NCI-H128 (cell line): ENCODE results near the gene EFL1.
"Not testable (repeated sequence)": the region's sequence is repeated elsewhere in the genome, so short reads cannot be mapped to it uniquely, and the experiment has no call there.

Experiments used
- DNase-seq: peaks from one replicate; lab custom pipeline; 2025; ENCODE audit not compliant: unreplicated experiment; lab: John Stamatoyannopoulos, UW

The EFL1 gene

DNA sequence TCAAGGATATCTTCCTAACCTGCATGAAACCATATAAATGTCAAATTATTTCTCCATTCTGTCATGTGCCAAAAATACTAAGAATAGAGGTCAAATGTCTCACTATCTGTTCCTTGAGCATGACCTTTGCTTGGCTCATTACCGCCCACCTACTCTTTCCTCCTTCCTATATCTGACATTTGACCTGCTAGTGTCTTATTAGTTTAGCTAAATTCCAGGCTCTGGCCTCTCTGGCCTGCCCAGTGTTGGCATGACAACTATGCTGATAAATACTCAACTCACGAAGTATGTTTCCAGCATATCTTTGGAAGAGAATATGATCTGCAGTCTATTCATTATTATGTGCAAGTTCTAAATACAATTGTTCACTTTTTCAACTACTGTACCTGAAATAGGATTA lies 58.0 kb downstream of the EFL1 start:
- not testable (repeated sequence) for DNase-seq

- DNase-seq = peak; percentile 13
Measured at GRCh38 chr15:82197733-82198594, 64.6 kb downstream of the EFL1 start.

DNA sequence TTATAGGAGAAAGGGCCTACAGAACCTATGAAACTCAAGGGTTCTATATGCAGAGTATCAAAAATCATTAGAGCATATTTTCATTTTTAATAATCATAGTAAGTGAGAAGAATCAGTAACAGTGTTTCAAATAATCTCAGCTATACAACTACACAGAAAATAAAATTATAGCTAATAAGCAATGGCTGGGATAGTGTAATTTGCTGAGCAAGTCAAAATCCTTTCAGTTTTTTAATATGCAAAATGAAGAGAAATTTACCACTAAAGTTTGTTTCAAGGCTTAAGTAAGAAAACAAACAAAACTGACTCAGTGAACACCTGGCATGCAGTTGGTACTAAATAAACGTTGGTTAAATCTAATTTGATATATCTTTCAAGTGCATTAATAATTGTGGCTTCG lies 66.2 kb downstream of the EFL1 start:
- DNase-seq = no peak

DNA sequence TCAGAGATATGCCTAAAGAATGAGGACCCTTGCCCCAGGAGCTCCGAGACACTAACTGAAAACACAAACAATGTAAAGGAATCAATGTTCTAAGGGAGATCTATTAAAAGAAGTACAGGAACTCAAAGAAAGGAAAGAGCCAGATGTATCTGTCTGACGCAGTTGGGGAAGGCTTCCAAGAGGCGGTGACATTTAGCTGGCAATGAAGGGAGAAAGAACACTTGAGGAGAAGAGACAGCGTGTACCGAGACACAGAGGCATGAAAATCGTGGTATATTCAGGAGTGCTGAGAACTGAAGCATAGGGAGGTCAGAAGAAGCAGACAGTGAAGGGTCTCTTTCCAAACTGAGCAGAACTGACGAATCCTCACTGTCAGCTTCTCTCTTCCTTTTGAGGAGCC lies 66.7 kb downstream of the EFL1 start:
- DNase-seq = not testable (repeated sequence)

- not testable (repeated sequence) for DNase-seq
Measured at GRCh38 chr15:82194488-82194887, 68.0 kb downstream of the EFL1 start.

DNA sequence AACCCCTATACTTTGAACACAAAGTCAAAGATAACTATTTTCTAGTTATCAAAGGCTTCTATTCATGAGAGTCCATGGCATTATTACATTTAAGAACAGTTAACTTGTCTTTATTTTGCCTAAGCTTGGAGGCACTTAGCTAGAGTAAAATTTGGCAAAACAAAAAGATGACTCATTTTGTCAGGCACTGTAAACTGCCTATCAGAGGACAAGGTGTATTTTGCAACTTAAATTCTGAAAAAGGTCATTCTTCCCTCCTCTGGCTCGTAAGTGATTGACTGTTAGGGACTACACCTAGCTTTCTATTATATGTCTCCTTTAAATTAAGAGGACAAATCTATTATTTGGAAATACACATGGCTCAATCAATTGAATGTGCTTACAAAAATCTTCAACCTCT lies 69.1 kb downstream of the EFL1 start:
- DNase-seq = not testable (repeated sequence)

DNA sequence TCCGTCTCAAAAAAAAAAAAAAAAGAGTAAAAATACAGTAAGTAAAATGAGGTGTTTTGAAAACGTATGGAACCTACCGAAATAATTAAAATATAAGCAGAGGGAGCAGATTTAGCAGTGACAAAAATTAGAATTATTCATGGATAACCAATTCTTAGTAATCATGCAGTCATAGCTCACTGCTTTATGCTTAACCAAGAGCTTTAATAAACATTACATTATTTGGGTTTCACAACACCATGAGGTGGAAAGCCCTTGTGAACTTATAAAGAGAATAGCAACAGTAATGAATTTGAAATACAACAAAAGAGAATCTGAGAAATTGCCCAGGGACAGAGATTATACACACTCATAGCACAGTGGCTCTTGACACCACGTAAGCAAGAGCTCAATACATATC lies 70.1 kb downstream of the EFL1 start:
- not testable (repeated sequence) for DNase-seq

DNA sequence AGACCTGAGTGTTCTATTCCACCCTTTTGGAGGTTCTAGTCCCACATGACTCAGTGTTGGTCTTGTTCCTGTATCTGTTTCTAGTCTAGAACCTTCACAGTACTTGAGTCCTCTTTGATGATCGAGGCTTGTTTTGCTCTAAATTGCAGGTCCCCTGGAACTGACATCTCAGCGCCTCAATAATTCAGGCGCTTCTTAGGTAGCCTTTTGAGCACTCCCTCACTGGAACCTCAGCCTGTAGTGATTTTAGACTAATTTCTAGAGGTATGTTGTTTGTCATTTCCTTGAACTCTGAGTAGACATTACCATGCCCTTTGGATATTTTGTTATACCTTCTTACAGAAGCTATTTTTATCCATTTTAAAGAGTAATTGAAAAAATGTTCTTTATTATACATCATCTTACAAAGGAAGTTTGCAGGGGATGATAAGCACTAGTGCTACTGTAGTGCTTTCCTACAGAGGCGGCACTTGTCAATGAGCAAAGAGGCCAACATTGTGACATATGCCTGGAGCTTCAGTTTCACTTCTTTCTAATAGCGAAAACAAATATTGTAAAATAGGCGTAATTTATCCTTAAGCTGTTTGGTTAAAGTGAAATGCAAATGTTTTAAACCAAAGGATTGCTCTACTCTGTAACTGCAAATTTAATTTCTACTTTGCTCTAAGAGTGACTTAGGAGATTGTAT lies 75.7 kb downstream of the EFL1 start:
- DNase-seq = no peak

GRCh38 chr15:82186161-82186560 lies 76.4 kb downstream of the EFL1 start:
- DNase-seq = no peak

- DNase-seq = no peak
Measured at GRCh38 chr15:82184776-82185175, 77.8 kb downstream of the EFL1 start.

GRCh38 chr15:82184355-82184754 lies 78.2 kb downstream of the EFL1 start:
- DNase-seq = no peak

DNA sequence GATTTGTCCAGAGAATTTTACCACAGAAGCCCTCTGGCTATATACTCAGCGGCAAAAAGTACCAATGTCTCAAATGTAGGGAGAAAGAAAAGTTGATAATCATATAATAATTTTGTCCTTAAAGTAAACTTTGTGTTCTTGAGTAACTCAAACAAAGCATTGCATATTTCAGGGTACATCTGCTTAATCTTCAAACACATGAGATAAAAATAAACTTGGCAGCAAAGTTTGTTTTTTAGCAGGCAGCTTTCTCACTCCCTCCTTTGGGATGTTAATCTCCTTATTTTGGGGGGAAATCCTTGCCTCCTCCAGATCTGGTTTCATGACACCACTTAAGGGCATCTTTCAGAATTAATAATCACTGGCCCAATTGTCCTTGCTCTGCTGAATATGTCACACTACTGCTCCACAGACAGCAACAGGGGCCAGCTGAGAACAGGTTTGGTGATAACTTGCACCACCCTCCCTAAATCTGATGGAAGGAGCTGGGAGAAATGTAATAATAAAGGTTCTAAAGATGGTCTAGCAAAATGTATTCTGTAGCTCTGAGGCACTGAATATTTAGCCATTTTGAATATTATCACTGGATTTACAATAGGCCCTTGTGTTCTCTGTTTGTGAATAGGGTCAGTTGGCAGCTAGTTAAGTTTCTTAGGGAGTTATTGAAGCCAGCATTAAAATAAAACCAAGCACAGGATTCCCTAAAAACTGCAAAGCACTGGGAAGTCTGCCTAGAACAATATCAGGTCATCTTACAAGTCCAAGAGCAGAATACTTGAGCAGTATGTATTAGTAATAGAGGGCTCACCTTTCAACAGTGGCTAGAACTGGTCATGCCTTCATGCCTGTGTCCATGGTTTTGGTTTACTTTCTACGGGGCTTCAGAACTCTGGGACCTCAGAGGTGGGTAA lies 79.2 kb downstream of the EFL1 start:
- no peak for DNase-seq

DNA sequence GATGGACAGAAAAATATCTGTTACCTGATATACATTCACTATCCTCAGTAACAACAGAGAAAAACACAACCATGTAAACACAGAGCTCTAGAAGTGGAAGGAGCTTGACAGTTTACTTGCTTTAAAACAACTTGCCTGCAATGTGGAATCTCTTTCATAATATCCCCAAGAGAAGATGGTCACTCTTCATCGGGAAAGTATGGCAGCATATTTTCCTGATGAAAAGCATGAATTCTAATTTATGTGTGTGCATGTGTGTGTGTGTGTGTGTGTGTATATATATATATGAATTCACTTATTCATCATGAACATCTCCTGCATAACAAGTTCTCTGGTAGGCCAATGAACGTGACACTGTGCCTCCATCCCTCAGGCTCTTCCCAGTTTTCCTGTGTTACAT lies 81.2 kb downstream of the EFL1 start:
- DNase-seq = no peak

- no peak for DNase-seq
Measured at GRCh38 chr15:82178061-82178460, 84.5 kb downstream of the EFL1 start.

GRCh38 chr15:82177291-82178010 lies 85.1 kb downstream of the EFL1 start:
- DNase-seq = no peak

DNA sequence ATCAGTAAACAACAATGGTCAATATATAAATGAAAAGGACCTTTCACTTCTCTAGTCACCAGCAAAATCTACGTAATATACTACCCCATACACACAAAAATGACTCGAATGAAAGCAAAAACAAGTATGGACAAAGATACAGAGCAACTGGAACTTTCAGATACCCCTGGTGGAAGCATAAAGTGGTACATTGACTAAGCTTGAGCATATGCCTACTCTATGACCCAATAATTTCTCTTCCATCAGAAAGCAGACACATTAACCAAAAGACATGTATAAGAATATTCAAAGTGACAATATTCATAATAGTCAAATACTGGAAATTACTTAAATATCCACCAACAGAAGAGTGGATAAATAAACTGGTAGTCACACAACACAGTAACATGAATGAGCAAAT lies 86.0 kb downstream of the EFL1 start:
- DNase-seq = no peak

- DNase-seq = no peak
Measured at GRCh38 chr15:82174471-82175235, 87.9 kb downstream of the EFL1 start.

- no peak for DNase-seq
Measured at GRCh38 chr15:82173108-82173507, 89.4 kb downstream of the EFL1 start.

GRCh38 chr15:82172506-82172905 lies 90.0 kb downstream of the EFL1 start:
- DNase-seq = no peak

- DNase-seq = no peak
Measured at GRCh38 chr15:82168757-82169156, 93.8 kb downstream of the EFL1 start.
